Neural progenitor cell (in vitro differentiated cells): ENCODE measurements around the gene E2F1.

ENCODE experiments used
- CTCF ChIP-seq: fragments of 200-600 bp; sonication (generic); IDR thresholded peaks from 2 replicates; pipeline ENCODE4 v1.5.1; 2017; ENCODE audit warnings: antibody characterized with exemption, mild to moderate bottlenecking
- EZH2 ChIP-seq: fragments of 200-600 bp; sonication (generic); IDR thresholded peaks from 2 replicates; pipeline ENCODE4 v1.6.1; 2017; ENCODE audit warnings: antibody characterized with exemption, mild to moderate bottlenecking, moderate library complexity

DNA sequence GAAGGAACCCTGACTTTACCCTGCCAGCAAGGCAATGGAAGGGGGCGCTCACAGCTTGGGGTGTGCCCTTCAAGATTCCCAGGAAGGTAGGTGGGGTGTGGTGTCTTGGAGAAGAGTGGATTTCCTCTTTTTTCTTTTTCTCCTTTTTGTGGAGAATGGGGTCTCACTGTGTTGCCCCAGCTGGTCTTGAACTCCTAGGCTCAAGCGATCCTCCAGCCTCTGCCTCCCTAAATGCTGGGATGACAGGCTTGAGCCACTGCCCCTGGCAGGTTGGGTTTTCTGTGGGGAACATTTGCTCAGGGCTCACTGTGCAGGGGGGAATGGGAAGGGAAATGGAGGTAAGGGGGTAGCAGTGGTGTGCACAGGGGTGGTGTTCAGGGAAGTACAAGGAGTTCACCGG lies 41.6 kb upstream of the E2F1 start:
- TF ChIP-seq EZH2 (no peak), CTCF (no peak)
